Measurements from ENCODE around the gene UEVLD. TPM values are rescaled to one million over a fixed set of nuclear protein-coding genes. Genes with fewer than 3 reads are reported as not detected.

The UEVLD gene
- total RNA-seq, 1 donor from 2014 or later: 24.5 TPM

- H3K4me1 Mint-ChIP-seq (ENCODE audit: unreplicated experiment): no peaks in the 10 kb centered on the region
- H3K4me3 Mint-ChIP-seq (ENCODE audit: unreplicated experiment): no peak overlapping the region
- no peak for TF ChIP-seq CTCF (IDR thresholded peaks at IDR 0.05)
- H3K9me3 Mint-ChIP-seq (ENCODE audit: unreplicated experiment): peaks cover 5% of the 10 kb centered on the region
- H3K27ac Mint-ChIP-seq (ENCODE audit: unreplicated experiment): no peak overlapping the region
- H3K27me3 Mint-ChIP-seq (ENCODE audit: unreplicated experiment): no peaks in the 10 kb centered on the region
- no peak for DNase-seq (ENCODE audit: extremely low spot score, unreplicated experiment)
- peaks cover 66% of the 10 kb centered on the region for H3K36me3 Mint-ChIP-seq (ENCODE audit: unreplicated experiment)
Observed at GRCh38 chr11:18501629-18502028, 86.9 kb downstream of the UEVLD start.

GRCh38 chr11:18498039-18498438 is 90.5 kb downstream of the UEVLD start:
- DNase-seq (ENCODE audit: extremely low spot score, unreplicated experiment): no peak
- no peak for TF ChIP-seq CTCF (IDR thresholded peaks at IDR 0.05)
- no peak overlapping the region for H3K27ac Mint-ChIP-seq (ENCODE audit: unreplicated experiment)
- H3K27me3 Mint-ChIP-seq (ENCODE audit: unreplicated experiment): no peaks in the 10 kb centered on the region
- H3K36me3 Mint-ChIP-seq (ENCODE audit: unreplicated experiment): peaks cover 73% of the 10 kb centered on the region
- peaks cover 5% of the 10 kb centered on the region for H3K9me3 Mint-ChIP-seq (ENCODE audit: unreplicated experiment)
- no peak overlapping the region for H3K4me3 Mint-ChIP-seq (ENCODE audit: unreplicated experiment)
- H3K4me1 Mint-ChIP-seq (ENCODE audit: unreplicated experiment): peaks cover 6% of the 10 kb centered on the region

- Mint-ChIP-seq H3K27ac (ENCODE audit: unreplicated experiment) (peak overlapping the region; percentile 28), H3K4me1 (ENCODE audit: unreplicated experiment) (peaks cover 17% of the 10 kb centered on the region), H3K36me3 (ENCODE audit: unreplicated experiment) (peaks cover 54% of the 10 kb centered on the region), H3K9me3 (ENCODE audit: unreplicated experiment) (no peaks in the 10 kb centered on the region), H3K27me3 (ENCODE audit: unreplicated experiment) (no peaks in the 10 kb centered on the region), H3K4me3 (ENCODE audit: unreplicated experiment) (no peak overlapping the region)
- no peak for DNase-seq (ENCODE audit: extremely low spot score, unreplicated experiment)
- no peak for TF ChIP-seq CTCF (IDR thresholded peaks at IDR 0.05)
Observed at GRCh38 chr11:18495703-18496102, 92.8 kb downstream of the UEVLD start.

GRCh38 chr11:18495271-18495670 is 93.3 kb downstream of the UEVLD start:
- Mint-ChIP-seq H3K4me3 (ENCODE audit: unreplicated experiment) (no peak overlapping the region), H3K36me3 (ENCODE audit: unreplicated experiment) (peaks cover 54% of the 10 kb centered on the region), H3K4me1 (ENCODE audit: unreplicated experiment) (peaks cover 21% of the 10 kb centered on the region), H3K27me3 (ENCODE audit: unreplicated experiment) (no peaks in the 10 kb centered on the region), H3K9me3 (ENCODE audit: unreplicated experiment) (no peaks in the 10 kb centered on the region), H3K27ac (ENCODE audit: unreplicated experiment) (peak overlapping the region; percentile 28)
- TF ChIP-seq CTCF (IDR thresholded peaks at IDR 0.05): no peak
- no peak for DNase-seq (ENCODE audit: extremely low spot score, unreplicated experiment)

- Mint-ChIP-seq H3K27me3 (ENCODE audit: unreplicated experiment) (no peaks in the 10 kb centered on the region), H3K36me3 (ENCODE audit: unreplicated experiment) (peaks cover 51% of the 10 kb centered on the region), H3K9me3 (ENCODE audit: unreplicated experiment) (no peaks in the 10 kb centered on the region), H3K4me1 (ENCODE audit: unreplicated experiment) (peaks cover 27% of the 10 kb centered on the region), H3K27ac (ENCODE audit: unreplicated experiment) (peak overlapping the region; percentile 8), H3K4me3 (ENCODE audit: unreplicated experiment) (no peak overlapping the region)
- no peak for TF ChIP-seq CTCF (IDR thresholded peaks at IDR 0.05)
- DNase-seq (ENCODE audit: extremely low spot score, unreplicated experiment): no peak
Observed at GRCh38 chr11:18493310-18493709, 95.2 kb downstream of the UEVLD start.
